ENCODE measurements around the gene KRT35. TPM values are rescaled to one million over a fixed set of nuclear protein-coding genes. Genes with fewer than 3 reads are reported as not detected.

The KRT35 gene
- total and polyA plus RNA-seq, 4 donors = not detected

- Histone ChIP-seq H3K27ac (ENCODE audit: low read depth in 1 of 2, low read length in 2 of 2) (no peak overlapping the region), H3K27me3 (ENCODE audit: control insufficient read depth in 4 of 4, insufficient read depth in 4 of 4, low read length in 3 of 4) (peaks cover 0 to 6% (median 0%) of the 10 kb centered on the region in 4 donors), H3K9ac (ENCODE audit: low read depth in 1 of 2, low read length in 2 of 2) (no peak overlapping the region), H3K36me3 (ENCODE audit: control insufficient read depth in 4 of 4, insufficient read depth in 3 of 4, low read depth in 1 of 4, low read length in 3 of 4) (no peaks in the 10 kb centered on the region), H3K4me3 (ENCODE audit: low read depth in 1 of 3, low read length in 3 of 3) (no peak overlapping the region), H3K4me1 (ENCODE audit: control insufficient read depth in 4 of 4, insufficient read depth in 4 of 4, low read length in 3 of 4) (no peaks in the 10 kb centered on the region), H3K9me3 (ENCODE audit: control insufficient read depth in 4 of 4, low read length in 3 of 4) (no peaks in the 10 kb centered on the region)
- 79% methylated on average over 7 of the region's 7 CpGs for WGBS
- TF ChIP-seq RAD21 (IDR thresholded peaks at IDR 0.05) (no peak), NR2F2 (IDR thresholded peaks at IDR 0.05) (no peak), GABPA (IDR thresholded peaks at IDR 0.05 in 1 of 2, conservative IDR thresholded peaks at IDR 0.05 in 1 of 2) (no peak), TAF1 (conservative IDR thresholded peaks at IDR 0.05) (no peak), MAX (IDR thresholded peaks at IDR 0.05) (no peak), SP1 (IDR thresholded peaks at IDR 0.05) (no peak), REST (IDR thresholded peaks at IDR 0.05) (no peak), CTCF (IDR thresholded peaks at IDR 0.05; ENCODE audit: low read depth, low read length, missing input control) (no peak), ZBTB33 (IDR thresholded peaks at IDR 0.05) (no peak)
- no peak for DNase-seq (ENCODE audit: low spot score)
Measured at GRCh38 chr17:41437254-41437653, 43.7 kb downstream of the KRT35 start.

GRCh38 chr17:41434415-41434814, 46.5 kb downstream of the KRT35 start:
- 69% methylated on average over 5 of the region's 5 CpGs for WGBS
- TF ChIP-seq HNF4A (conservative IDR thresholded peaks at IDR 0.05) (no peak), SP1 (IDR thresholded peaks at IDR 0.05) (no peak), EGR1 (IDR thresholded peaks at IDR 0.05; ENCODE audit: low read depth in 2 of 2) (no peak), MAX (IDR thresholded peaks at IDR 0.05) (no peak), CTCF (IDR thresholded peaks at IDR 0.05; ENCODE audit: low read depth, low read length, missing input control) (no peak), YY1 (IDR thresholded peaks at IDR 0.05) (no peak), HNF4G (IDR thresholded peaks at IDR 0.05) (no peak), FOXA1 (IDR thresholded peaks at IDR 0.05) (no peak), ZBTB33 (IDR thresholded peaks at IDR 0.05) (no peak), ATF3 (IDR thresholded peaks at IDR 0.05) (no peak), NR2F2 (IDR thresholded peaks at IDR 0.05) (no peak)

More at GRCh38 chr17:41434415-41434814, 46.5 kb downstream of the KRT35 start:
- Histone ChIP-seq H3K27ac (ENCODE audit: low read depth in 1 of 2, low read length in 2 of 2) (no peak overlapping the region), H3K36me3 (ENCODE audit: control insufficient read depth in 4 of 4, insufficient read depth in 3 of 4, low read depth in 1 of 4, low read length in 3 of 4) (no peaks in the 10 kb centered on the region), H3K4me1 (ENCODE audit: control insufficient read depth in 4 of 4, insufficient read depth in 4 of 4, low read length in 3 of 4) (no peaks in the 10 kb centered on the region), H3K4me3 (ENCODE audit: low read depth in 1 of 3, low read length in 3 of 3) (no peak overlapping the region), H3K9ac (ENCODE audit: low read depth in 1 of 2, low read length in 2 of 2) (no peak overlapping the region), H3K9me3 (ENCODE audit: control insufficient read depth in 4 of 4, low read length in 3 of 4) (no peaks in the 10 kb centered on the region), H3K27me3 (ENCODE audit: control insufficient read depth in 4 of 4, insufficient read depth in 4 of 4, low read length in 3 of 4) (peaks cover 0 to 3% (median 0%) of the 10 kb centered on the region in 4 donors)
- no peak for DNase-seq (ENCODE audit: low spot score)
